GM12878 (cell line): ENCODE results near the gene RRBP1. TPM values are rescaled to one million over a fixed set of nuclear protein-coding genes. Genes with fewer than 3 reads are reported as not detected.

Source experiments
- ATAC-seq: fragments of 200-7000 bp; cut with Tn5 transposase; 3 replicates; pipeline ENCODE4 v1.9.1; 2020; ENCODE audit warnings: mild to moderate bottlenecking, moderate library complexity
- BruUV-seq: library from RNA; stranded (reverse); fragments of 400-500 nt; replicated peaks from 2 replicates; lab custom pipeline; 2021; lab: Mats Ljungman, UMichigan
- CTCF ChIA-PET: fragments of 300-600 bp; sonication (Branson Sonifier 250); formaldehyde crosslinking; extraction: SDS; loops from one replicate; lab custom pipeline; 2021; ENCODE audit warnings: inconsistent platforms; lab: Yijun Ruan, JAX
- POLR2A ChIA-PET: fragments of 350-600 bp; formaldehyde crosslinking; extraction: SDS; loops from one replicate; lab custom pipeline; 2021; ENCODE audit warnings: inconsistent platforms; lab: Charles Lee
- RAD21 ChIA-PET: fragments of 300-600 bp; sonication (Branson Sonifier 250); formaldehyde crosslinking; loops from one replicate; lab custom pipeline; 2023; ENCODE audit warnings: antibody characterized with exemption; ENCODE audit not compliant: unreplicated experiment; lab: Charles Lee
- SMC1A ChIA-PET: fragments of 300-600 bp; sonication (Branson Sonifier 250); formaldehyde crosslinking; loops from one replicate; lab custom pipeline; 2023; ENCODE audit not compliant: unreplicated experiment, uncharacterized antibody; lab: Charles Lee
- DNase-seq: peaks from one replicate; pipeline ENCODE4 v3.0.0-alpha.2; 2011; ENCODE audit warnings: low read depth, low spot score
- FAIRE-seq: peaks from 3 replicates; lab custom pipeline; 2011; peaks lifted over from hg19 to GRCh38; lab: Jason Lieb, UNC
- H2AFZ ChIP-seq: 2 replicates; pipeline ENCODE4 v1.6.0; 2011; ENCODE audit warnings: low read depth, low read length, control low read depth; ENCODE audit not compliant: control insufficient read depth
- H3K27ac ChIP-seq: 2 replicates; pipeline ENCODE4 v1.5.1; 2011; ENCODE audit warnings: control low read depth; ENCODE audit not compliant: control insufficient read depth, insufficient read depth
- H3K27me3 ChIP-seq, 2 experiments: replicated peaks in 1 of 2; 2 replicates each; pipeline versions ENCODE4 v1.6.0 to v1.6.1; 2011; ENCODE audit warnings: low read length in 1 of 2; ENCODE audit not compliant: control insufficient read depth in 2 of 2, insufficient read depth in 2 of 2
- H3K36me3 ChIP-seq, 2 experiments: 2 replicates each; pipeline ENCODE4 v1.5.1; 2011; ENCODE audit warnings: low read length in 1 of 2; ENCODE audit not compliant: control insufficient read depth in 2 of 2, insufficient read depth in 2 of 2
- H3K4me1 ChIP-seq: 2 replicates; pipeline ENCODE4 v1.6.1; 2011; ENCODE audit warnings: mild to moderate bottlenecking, low read length, moderate library complexity, mixed read lengths; ENCODE audit not compliant: control insufficient read depth, insufficient read depth
- H3K4me2 ChIP-seq: 2 replicates; pipeline ENCODE4 v1.6.0; 2011; ENCODE audit warnings: control low read depth; ENCODE audit not compliant: control insufficient read depth, insufficient read depth
- H3K4me3 ChIP-seq: fragments of 200-600 bp; sonication (generic); 2 replicates; pipeline ENCODE4 v1.5.1; 2016
- H3K79me2 ChIP-seq: 2 replicates; pipeline ENCODE4 v1.6.0; 2011; ENCODE audit warnings: low read length; ENCODE audit not compliant: control insufficient read depth, insufficient read depth
- H3K9ac ChIP-seq: 2 replicates; pipeline ENCODE4 v1.8.0; 2011; ENCODE audit warnings: low read length, control low read depth, mixed read lengths; ENCODE audit not compliant: control insufficient read depth, insufficient read depth
- H3K9me3 ChIP-seq: replicated peaks from 3 replicates; pipeline ENCODE4 v1.5.1; 2011; ENCODE audit warnings: mild to moderate bottlenecking, low read length; ENCODE audit not compliant: control insufficient read depth, insufficient read depth
- H4K20me1 ChIP-seq: 2 replicates; pipeline ENCODE4 v1.6.0; 2011; ENCODE audit not compliant: control insufficient read depth, insufficient read depth
- BACH1 ChIP-seq: fragments of 450-650 bp; IDR thresholded peaks from 2 replicates; pipeline ENCODE4 v1.6.1; 2017; ENCODE audit warnings: mild to moderate bottlenecking, borderline replicate concordance
- BCL11A ChIP-seq: IDR thresholded peaks from 2 replicates; pipeline ENCODE4 v1.6.1; 2011; ENCODE audit warnings: low read depth, low read length
- ELK1 ChIP-seq: IDR thresholded peaks from 2 replicates; pipeline ENCODE4 v1.6.1; 2012; ENCODE audit warnings: low read depth, low read length, improper control_type of control experiment
- MXI1 ChIP-seq: fragments of 150-350 bp; IDR thresholded peaks from 2 replicates; pipeline ENCODE4 v1.6.1; 2011; ENCODE audit warnings: low read depth, mild to moderate bottlenecking, inconsistent platforms, low read length, improper control_type of control experiment
- NR2F1 ChIP-seq: fragments of 450-650 bp; conservative IDR thresholded peaks from 2 replicates; pipeline ENCODE4 v1.6.1; 2017; ENCODE audit warnings: mild to moderate bottlenecking
- PML ChIP-seq: IDR thresholded peaks from 2 replicates; pipeline ENCODE4 v1.6.1; 2012; ENCODE audit warnings: low read length, inconsistent platforms
- SIN3A ChIP-seq: IDR thresholded peaks from 2 replicates; pipeline ENCODE4 v1.6.1; 2012; ENCODE audit warnings: low read depth, low read length, improper control_type of control experiment
- SMC3 ChIP-seq: IDR thresholded peaks from 2 replicates; pipeline ENCODE4 v1.6.1; 2011; ENCODE audit warnings: low read length, improper control_type of control experiment, borderline replicate concordance
- STAT1 ChIP-seq: fragments of 450-650 bp; conservative IDR thresholded peaks from 2 replicates; pipeline ENCODE4 v1.6.1; 2014; ENCODE audit warnings: antibody characterized with exemption, mild to moderate bottlenecking
- TBL1XR1 ChIP-seq: IDR thresholded peaks from 2 replicates; pipeline ENCODE4 v1.6.1; 2012; ENCODE audit warnings: low read depth, low read length, improper control_type of control experiment
- WGBS: methylation state at CpG from one replicate; pipeline ENCODE4 v1.1.6; 2016; ENCODE audit warnings: low lambda C conversion rate; ENCODE audit not compliant: insufficient replicate concordance, insufficient coverage; ENCODE audit errors: missing lambda C conversion rate; 5-methylcytosine and 5-hydroxymethylcytosine counted together
- in situ Hi-C: fragments of 300-500 bp; cut with MboI; formaldehyde crosslinking; loops from 9 replicates; pipeline ENCODE4 v1.14.3; 2018; ENCODE audit warnings: mixed read lengths
- intact Hi-C: fragments of 100-400 bp; cut with micrococcal nuclease; formaldehyde crosslinking; loops from one replicate; pipeline ENCODE4 v1.14.2; 2022; ENCODE audit not compliant: unreplicated experiment
- polyA plus RNA-seq, 11 experiments: library from polyadenylated mRNA; depleted of rRNA in 4 of 11; unstranded in 6 of 11; stranded (reverse) in 5 of 11; fragments of >200 nt; fragmentation: Nextera tagmentation in 4 of 11; fragmentation: Illumina TruSeq in 1 of 11; extraction: Ambion mirVana in 4 of 11; extraction: Trizol in 1 of 11; gene quantifications; 1 replicate in 1 of 11; 2 replicates in 10 of 11; pipeline versions ENCODE4 v1.2.1 to v1.2.3, GENCODE V29; 2011 to 2016; ENCODE audit warnings: inconsistent platforms in 2 of 11, missing spikeins in 2 of 11, low read depth in 1 of 11
- total RNA-seq, 4 experiments: library from RNA; depleted of rRNA in 3 of 4; stranded (reverse); fragments of >200 nt in 3 of 4; fragmentation: Illumina TruSeq in 1 of 4; extraction: Trizol in 1 of 4; gene quantifications; 2 replicates each; pipeline versions ENCODE4 v1.2.1 to v1.2.3, GENCODE V29; 2013 to 2021

The RRBP1 gene
- total and polyA plus RNA-seq, 10 of the 15 experiments (the other 5 are each of a cell fraction or from before 2014, with no cell fraction given): 1.2 to 57.4 (median 24.6) TPM

- WGBS: 24% methylated on average over 4 of the region's 4 CpGs
- Histone ChIP-seq H3K4me2 (no peak overlapping the region), H3K36me3 (no peaks in the 10 kb centered on the region), H2AFZ (no peak overlapping the region), H3K4me1 (no peaks in the 10 kb centered on the region), H3K4me3 (no peak overlapping the region), H3K27me3 (no peaks in the 10 kb centered on the region; a peak in 1 of 4 replicates), H3K9me3 (no peaks in the 10 kb centered on the region), H4K20me1 (no peaks in the 10 kb centered on the region), H3K9ac (no peak overlapping the region), H3K27ac (no peak overlapping the region), H3K79me2 (no peaks in the 10 kb centered on the region)
- ChIA-PET RAD21 (no interaction called here), SMC1A (interaction anchor here (1.2 kb wide), 1 partner anchor 181 kb away, joined by 3 read pairs; no protein-coding TSS in a partner anchor), POLR2A (no interaction called here), CTCF (interaction anchor here (1.2 kb wide), 1 partner anchor 19 kb away, joined by 3 read pairs; no protein-coding TSS in a partner anchor)
- no peak for TF ChIP-seq MXI1
- no peak for TF ChIP-seq BCL11A
- no peak for TF ChIP-seq BACH1
- TF ChIP-seq PML: no peak
- TF ChIP-seq SIN3A: no peak
- TF ChIP-seq ELK1: no peak
- TF ChIP-seq STAT1: no peak
- no peak for TF ChIP-seq NR2F1
- no peak for TF ChIP-seq TBL1XR1
- TF ChIP-seq SMC3: no peak
- DNase-seq (no peak), ATAC-seq (no peak), FAIRE-seq (no peak)
- in situ Hi-C loops (no loop called here), intact Hi-C loops (no loop called here)
- BruUV-seq: no TSS peak
These were observed 19.8 kb upstream of the RRBP1 start for GRCh38 chr20:17701826-17702225.
